Testis (tissue), 2 donors: ENCODE data around the gene CCDC194.

Experiments used
- POLR2A ChIP-seq: fragments of 450-650 bp; IDR thresholded peaks from one replicate; pipeline ENCODE4 v1.6.1; 2017; ENCODE audit warnings: antibody characterized with exemption, mild to moderate bottlenecking, moderate library complexity
- TF ChIP-seq, protein P1 (sequence below), 3 experiments: fragments of 450-650 bp in 2 of 3; fragments of 200-600 bp in 1 of 3; sonication (generic) in 1 of 3; IDR thresholded peaks; one replicate each; pipeline ENCODE4 v1.5.1; 2016 to 2019; ENCODE audit warnings: antibody characterized with exemption in 3 of 3, mild to moderate bottlenecking in 2 of 3, moderate library complexity in 1 of 3

DNA sequence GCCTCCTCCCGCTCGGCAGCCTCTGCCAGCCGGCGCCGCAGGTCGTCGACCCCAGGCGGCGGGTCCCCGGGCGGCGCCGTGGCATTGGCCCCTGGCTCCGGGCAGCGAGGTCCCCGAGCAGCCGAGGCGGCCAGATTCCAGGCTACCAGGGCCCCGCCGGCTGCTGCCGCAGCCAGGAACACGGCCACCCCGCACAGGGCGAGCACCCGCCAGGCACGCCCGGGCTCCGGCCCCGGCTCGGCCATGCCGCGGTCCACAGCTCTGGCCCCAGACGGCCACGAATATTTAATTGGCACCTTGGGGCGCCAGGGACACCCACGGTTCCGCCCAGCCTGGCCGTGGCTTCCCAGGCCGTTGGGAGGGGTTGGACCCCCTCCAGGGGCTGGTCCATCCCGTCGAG, at the start of gene CCDC194:
- TF ChIP-seq, protein P1, sequence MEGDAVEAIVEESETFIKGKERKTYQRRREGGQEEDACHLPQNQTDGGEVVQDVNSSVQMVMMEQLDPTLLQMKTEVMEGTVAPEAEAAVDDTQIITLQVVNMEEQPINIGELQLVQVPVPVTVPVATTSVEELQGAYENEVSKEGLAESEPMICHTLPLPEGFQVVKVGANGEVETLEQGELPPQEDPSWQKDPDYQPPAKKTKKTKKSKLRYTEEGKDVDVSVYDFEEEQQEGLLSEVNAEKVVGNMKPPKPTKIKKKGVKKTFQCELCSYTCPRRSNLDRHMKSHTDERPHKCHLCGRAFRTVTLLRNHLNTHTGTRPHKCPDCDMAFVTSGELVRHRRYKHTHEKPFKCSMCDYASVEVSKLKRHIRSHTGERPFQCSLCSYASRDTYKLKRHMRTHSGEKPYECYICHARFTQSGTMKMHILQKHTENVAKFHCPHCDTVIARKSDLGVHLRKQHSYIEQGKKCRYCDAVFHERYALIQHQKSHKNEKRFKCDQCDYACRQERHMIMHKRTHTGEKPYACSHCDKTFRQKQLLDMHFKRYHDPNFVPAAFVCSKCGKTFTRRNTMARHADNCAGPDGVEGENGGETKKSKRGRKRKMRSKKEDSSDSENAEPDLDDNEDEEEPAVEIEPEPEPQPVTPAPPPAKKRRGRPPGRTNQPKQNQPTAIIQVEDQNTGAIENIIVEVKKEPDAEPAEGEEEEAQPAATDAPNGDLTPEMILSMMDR (IDR thresholded peaks at IDR 0.05): no peak
- TF ChIP-seq POLR2A: no peak
